Activated naive CD4-positive, alpha-beta T cell treated with anti-CD3 and anti-CD28 coated beads, Interleukin-2, amount 50 U/mL, for 24 hours (primary cell): Measurements from ENCODE around the gene CYP1B1.

Experiments
- H3K27ac Mint-ChIP-seq: one replicate; pipeline ENCODE4 v1.8.0; 2021; ENCODE audit warnings: mild to moderate bottlenecking, mixed read lengths
- H3K27me3 Mint-ChIP-seq: one replicate; pipeline ENCODE4 v1.8.0; 2021; ENCODE audit warnings: mixed read lengths
- H3K36me3 Mint-ChIP-seq: one replicate; pipeline ENCODE4 v1.8.0; 2021; ENCODE audit warnings: mixed read lengths
- H3K4me1 Mint-ChIP-seq: one replicate; pipeline ENCODE4 v1.8.0; 2021; ENCODE audit warnings: mixed read lengths
- H3K4me3 Mint-ChIP-seq: one replicate; pipeline ENCODE4 v1.8.0; 2021; ENCODE audit warnings: mild to moderate bottlenecking, mixed read lengths
- H3K9me3 Mint-ChIP-seq: one replicate; pipeline ENCODE4 v1.8.0; 2021; ENCODE audit warnings: mixed read lengths

The CYP1B1 gene

DNA sequence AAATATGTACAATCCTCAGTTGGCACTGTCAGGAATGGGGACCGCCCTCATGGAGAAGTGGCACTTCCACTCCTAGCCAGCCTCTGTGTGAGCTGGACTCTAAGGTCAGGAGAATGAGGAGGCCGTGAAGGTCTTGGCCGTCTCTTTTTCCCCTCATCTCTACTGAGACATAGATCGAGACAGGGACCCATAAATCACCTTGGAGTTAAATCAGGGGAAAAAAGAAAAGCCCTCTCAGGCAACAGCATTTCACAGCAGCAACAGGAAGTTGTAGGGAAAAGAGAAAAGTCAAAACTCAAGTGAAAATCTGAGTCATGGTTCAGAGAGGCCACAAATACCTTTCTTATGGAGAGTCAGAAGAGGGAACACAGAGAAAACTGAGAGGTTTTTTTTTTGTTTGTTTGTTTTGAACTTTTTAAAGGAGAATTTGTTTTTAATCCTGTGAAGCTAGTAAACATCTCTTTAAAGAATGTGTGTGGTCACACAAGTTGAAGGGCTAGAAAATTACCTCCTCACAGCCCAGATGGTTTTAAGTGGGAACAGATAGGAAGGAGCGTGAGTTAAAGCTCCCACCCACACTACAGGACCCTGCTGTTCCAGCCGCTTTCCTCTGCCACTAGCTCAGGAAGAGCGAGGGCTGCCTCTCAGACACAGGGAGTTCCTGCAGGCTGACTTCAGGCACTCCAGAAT is 30.6 kb upstream of the CYP1B1 start:
- Mint-ChIP-seq H3K27me3 (peaks cover 13% of the 10 kb centered on the region), H3K4me3 (no peak overlapping the region), H3K9me3 (no peaks in the 10 kb centered on the region), H3K27ac (peak overlapping the region; percentile 20), H3K36me3 (no peaks in the 10 kb centered on the region), H3K4me1 (no peaks in the 10 kb centered on the region)

DNA sequence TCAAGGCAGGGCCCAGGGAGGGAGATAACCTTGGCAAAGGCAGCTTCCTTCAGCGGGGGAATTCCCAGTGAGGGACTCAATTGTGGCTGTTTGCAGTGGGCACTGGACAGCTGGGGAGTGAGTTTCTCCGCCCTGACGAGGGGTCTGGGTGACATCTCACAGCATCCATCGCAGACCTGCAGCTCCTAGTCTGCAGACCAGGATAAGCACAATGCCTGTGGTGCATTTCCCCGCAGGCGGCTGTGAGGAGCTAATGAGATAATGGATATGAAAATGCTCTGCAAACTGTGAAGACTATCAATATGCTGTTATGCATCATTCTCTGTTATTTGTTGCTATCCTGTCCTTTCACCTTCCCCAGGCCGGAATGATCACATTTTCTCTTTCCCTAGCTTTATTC is 30.0 kb upstream of the CYP1B1 start:
- peaks cover 15% of the 10 kb centered on the region for H3K27me3 Mint-ChIP-seq
- no peaks in the 10 kb centered on the region for H3K36me3 Mint-ChIP-seq
- H3K4me3 Mint-ChIP-seq: no peak overlapping the region
- H3K9me3 Mint-ChIP-seq: no peaks in the 10 kb centered on the region
- H3K4me1 Mint-ChIP-seq: no peaks in the 10 kb centered on the region
- H3K27ac Mint-ChIP-seq: no peak overlapping the region

DNA sequence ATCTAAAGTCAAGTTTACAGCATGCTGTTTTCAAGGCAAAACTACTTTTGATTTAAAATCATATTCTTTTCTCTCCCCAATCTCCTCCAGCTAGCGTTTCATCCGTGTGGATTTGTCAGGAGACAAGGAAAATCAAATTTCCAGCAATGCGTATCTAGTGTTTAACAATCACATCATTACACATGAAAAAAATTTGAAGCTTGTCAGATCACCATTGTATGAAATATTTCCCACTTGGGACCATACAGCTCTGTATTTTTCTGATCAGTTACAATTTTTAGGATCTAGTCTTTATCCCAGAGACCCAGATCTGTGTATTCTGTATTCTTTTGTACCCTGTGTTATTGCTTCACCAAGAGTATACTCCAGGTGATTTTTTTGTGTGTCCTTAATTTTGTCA is 28.6 kb upstream of the CYP1B1 start:
- no peaks in the 10 kb centered on the region for H3K4me1 Mint-ChIP-seq
- H3K36me3 Mint-ChIP-seq: no peaks in the 10 kb centered on the region
- no peaks in the 10 kb centered on the region for H3K9me3 Mint-ChIP-seq
- H3K4me3 Mint-ChIP-seq: no peak overlapping the region
- H3K27me3 Mint-ChIP-seq: peaks cover 22% of the 10 kb centered on the region
- no peak overlapping the region for H3K27ac Mint-ChIP-seq

DNA sequence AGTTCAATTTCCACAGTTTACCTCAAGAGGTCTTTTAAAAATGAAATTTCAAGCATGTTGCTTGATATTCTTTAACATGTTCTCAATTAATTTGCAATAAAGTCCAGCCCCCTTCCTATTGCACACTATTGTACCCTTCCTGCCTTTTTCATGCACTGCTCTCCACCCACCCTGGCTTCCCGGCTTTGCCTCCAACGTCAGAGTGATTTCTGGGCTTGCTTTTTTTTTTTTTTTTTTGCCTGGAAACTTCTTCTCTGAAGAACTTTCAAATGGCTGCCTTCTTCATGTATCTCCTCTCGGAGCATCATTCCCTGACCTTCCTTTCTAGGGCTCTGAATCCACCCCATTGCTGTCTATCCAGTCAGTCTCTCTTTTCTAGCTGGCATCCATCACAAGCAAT is 24.4 kb upstream of the CYP1B1 start:
- Mint-ChIP-seq H3K27ac (no peak overlapping the region), H3K27me3 (peaks cover 49% of the 10 kb centered on the region), H3K9me3 (no peaks in the 10 kb centered on the region), H3K36me3 (no peaks in the 10 kb centered on the region), H3K4me3 (no peak overlapping the region), H3K4me1 (no peaks in the 10 kb centered on the region)

DNA sequence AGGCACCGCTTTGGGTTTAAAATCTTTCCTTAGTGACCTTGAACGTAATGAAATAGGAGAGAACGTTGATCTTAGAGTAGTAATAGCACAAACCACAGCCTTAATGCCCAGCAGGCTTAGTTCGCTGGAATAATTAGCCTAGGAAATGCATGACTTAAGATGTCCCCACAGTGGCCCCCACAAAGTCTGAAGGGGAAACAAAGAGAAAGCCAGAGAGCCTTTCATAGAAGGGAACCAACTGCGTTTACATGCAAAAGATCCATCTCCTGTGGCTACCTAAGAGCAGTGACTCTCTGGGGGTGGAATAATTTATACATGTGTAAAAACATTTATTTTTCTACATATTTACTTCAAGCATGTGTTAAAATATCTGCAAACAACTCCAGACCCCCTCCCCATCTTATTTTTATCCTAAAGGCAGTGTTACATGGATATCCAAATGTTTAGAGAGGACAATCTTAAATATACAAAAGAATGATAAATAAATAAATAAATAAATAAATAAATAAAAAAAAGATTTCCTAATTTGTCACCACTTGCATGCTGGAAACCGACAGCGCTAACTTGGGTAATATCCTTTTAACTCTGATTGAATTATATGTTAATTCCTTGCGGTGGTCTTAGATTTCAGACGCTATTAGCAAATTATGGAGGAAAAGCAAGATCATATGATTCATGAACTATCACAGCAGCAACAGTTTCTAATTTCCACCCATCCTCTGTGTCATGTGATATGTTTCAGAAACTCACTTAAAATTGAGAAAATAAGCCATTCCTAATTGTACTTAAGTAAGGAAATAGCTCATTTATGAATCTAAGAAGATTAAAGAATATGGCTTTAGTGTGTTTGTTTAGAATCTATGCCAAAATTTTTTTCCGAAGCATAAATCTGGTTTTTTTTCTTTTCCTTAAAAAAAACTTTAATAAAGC is 23.4 kb upstream of the CYP1B1 start:
- Mint-ChIP-seq H3K27me3 (peaks cover 50% of the 10 kb centered on the region), H3K27ac (no peak overlapping the region), H3K36me3 (no peaks in the 10 kb centered on the region), H3K4me1 (no peaks in the 10 kb centered on the region), H3K4me3 (no peak overlapping the region), H3K9me3 (no peaks in the 10 kb centered on the region)

DNA sequence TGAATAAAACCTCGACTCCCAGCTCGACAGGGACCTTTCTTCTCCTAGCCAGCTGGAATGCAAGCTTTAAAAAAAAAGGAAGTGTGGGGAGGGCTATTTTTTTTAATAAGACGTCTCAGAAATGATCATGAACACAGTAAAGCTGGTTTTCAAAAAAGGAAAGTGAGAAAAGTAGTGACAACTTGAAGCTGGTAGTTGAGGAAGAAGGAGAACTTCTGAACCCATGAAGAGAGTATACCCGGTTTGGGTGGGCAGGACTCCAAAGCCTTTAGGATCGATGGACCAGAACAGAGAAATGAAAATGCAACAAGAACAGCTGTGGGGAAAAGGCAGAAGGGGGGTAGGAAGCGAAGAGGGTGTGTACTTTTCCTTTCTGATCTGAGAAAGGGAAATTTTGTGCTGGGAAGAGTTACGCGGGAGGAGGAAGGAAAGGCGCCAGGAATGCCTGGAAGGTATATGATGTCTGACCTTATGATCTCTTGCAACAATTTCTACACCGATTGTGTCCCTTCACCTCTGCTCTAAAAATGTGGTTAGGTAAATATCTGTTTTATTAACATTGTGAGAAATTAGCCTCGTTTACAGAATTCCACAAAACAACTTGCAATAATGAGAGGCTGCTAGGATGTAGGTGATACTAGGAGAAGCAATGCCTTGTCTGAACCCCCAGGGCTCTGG is 22.6 kb upstream of the CYP1B1 start:
- Mint-ChIP-seq H3K27me3 (peaks cover 50% of the 10 kb centered on the region), H3K27ac (no peak overlapping the region), H3K4me1 (no peaks in the 10 kb centered on the region), H3K36me3 (no peaks in the 10 kb centered on the region), H3K4me3 (no peak overlapping the region), H3K9me3 (no peaks in the 10 kb centered on the region)

DNA sequence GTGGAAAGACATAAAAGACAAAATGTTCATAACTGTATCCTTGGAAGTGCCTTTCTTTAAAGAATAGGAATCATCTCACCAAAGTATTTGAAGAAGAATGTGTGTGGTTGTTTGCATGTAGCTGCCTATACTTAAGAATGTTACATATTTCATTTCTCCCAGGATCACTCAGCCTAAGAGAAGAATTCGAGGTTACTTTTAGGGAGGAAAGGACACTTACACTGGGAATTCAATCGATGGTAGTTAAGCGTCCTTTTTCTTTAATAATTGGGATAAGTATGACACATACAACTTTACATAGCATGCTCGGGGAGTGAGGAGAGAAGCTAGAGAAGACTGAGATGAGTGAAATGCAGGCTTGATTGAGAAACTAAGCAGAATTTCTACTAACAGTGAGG is 22.0 kb upstream of the CYP1B1 start:
- peaks cover 47% of the 10 kb centered on the region for H3K27me3 Mint-ChIP-seq
- no peaks in the 10 kb centered on the region for H3K4me1 Mint-ChIP-seq
- no peak overlapping the region for H3K4me3 Mint-ChIP-seq
- no peaks in the 10 kb centered on the region for H3K36me3 Mint-ChIP-seq
- no peak overlapping the region for H3K27ac Mint-ChIP-seq
- H3K9me3 Mint-ChIP-seq: no peaks in the 10 kb centered on the region

DNA sequence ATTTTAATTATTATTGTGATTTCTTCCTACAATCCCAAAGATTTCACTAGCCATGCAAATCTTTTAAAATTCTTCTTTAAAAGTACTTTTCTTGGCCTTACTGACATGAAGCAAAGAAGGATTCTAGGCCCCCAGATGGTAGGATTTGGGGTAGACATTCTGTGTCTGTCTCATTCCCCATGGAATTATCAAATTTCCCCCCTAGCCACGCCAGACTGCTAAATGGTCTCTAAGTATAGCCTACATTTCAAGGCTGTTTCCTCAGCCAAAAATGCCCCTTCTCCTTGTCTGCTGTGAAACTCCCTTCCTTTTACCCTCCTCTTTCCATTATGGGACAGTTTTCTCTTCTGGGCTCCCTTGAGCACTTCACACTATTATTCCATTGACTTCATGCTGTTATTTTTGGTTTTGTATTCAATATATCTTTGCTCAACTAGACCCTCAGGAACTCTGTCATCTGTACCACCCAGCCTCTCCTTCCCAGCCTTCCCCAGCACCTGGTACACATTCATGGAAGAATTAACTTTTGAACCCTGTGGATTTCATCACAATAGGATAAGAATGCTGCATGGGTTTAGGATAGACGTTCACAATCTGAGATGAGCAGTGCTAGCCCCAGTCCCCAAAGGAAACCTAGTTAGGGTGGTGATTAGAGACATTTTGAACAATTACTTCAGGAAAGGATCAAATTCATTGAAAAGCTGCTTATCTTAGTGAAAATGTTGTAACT is 21.5 kb upstream of the CYP1B1 start:
- Mint-ChIP-seq H3K27me3 (peaks cover 47% of the 10 kb centered on the region), H3K9me3 (no peaks in the 10 kb centered on the region), H3K4me1 (no peaks in the 10 kb centered on the region), H3K4me3 (no peak overlapping the region), H3K27ac (no peak overlapping the region), H3K36me3 (no peaks in the 10 kb centered on the region)

DNA sequence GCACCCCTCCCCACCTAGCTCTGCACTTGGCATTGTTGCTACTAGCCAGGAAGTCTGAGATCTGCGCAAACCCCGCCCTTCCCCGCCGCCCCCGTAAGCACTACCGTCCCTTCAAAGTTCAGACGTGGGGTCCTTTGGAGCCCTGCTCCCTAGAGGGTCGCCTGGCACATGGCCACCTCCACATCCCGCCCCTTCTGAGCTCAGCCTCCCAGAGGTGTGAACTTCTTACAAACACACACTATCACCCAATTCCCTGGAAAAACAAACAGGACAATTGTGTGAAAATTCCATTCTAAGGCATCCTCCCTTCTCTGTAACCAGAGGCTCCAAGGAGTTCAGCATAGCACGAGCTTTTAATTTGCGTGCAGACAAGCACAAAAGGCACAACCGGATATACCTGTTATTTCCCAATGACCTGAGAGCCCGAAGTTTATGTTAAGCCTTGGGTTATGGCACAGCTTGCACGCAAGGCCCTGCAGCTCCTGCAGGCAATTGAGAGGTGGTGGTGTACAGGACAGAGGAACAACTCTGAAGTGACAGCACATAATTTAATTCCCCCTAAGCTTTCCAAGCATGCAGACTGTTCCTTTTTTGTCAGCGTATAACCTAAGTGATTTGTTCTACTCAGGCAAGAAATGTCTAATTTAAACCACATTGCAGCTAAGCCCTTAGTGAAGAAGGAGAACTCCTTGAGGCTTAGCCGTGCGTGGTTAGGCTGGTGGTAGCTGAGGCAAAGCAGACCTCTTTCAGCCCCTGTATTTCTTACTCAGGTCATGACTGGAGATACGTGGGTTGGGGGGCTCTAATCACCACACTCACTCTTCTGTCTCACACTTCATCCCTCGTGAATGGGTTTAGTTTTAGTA is 20.3 kb upstream of the CYP1B1 start:
- Mint-ChIP-seq H3K4me3 (no peak overlapping the region), H3K27me3 (peaks cover 43% of the 10 kb centered on the region), H3K4me1 (no peaks in the 10 kb centered on the region)

DNA sequence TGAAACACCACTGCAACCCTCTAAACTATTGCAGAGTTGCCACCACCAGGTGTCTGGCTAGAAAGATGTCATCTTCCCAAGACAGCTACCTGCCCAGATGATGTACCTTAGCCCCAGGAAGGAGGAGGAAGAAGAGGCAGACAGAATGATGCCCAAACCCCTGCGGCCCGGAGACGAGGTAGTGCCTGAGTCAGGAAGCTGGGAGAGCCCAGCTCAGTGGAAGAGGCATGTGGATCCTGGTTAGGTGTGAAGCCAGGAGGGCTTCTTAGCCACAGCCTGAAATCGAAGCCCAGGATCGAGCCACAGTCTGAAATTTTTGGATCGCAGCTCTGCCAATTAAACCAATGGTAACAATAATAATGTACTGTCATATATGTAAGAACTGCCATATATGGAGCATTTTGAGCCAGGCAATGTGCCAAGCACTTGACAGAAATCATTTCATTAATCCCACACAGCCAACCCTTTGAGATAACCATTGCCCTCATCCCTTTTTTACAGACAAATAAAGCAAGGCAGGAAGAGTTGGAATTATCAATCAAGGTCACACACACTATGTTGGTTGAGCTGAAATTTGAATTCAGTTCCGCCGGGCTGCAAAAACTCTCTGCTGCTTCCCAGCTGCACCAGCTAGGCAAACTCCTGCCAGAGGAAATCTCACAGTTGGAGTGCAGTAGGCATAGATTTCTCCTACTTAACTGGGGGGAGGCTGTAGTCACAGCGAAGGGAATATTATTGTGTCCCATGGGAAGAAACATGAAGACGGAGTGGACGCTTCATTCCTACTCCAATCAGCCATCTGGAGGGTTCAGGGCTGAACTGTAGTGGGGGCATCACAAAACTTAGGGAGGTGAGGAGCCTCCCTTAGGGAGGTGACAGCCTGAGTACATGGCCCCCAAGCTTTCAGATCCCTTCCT is 19.4 kb upstream of the CYP1B1 start:
- no peak overlapping the region for H3K27ac Mint-ChIP-seq
- peaks cover 37% of the 10 kb centered on the region for H3K27me3 Mint-ChIP-seq
- H3K4me3 Mint-ChIP-seq: no peak overlapping the region
- H3K4me1 Mint-ChIP-seq: no peaks in the 10 kb centered on the region
- no peaks in the 10 kb centered on the region for H3K9me3 Mint-ChIP-seq
- no peaks in the 10 kb centered on the region for H3K36me3 Mint-ChIP-seq

More for the DNA sequence above, 20.3 kb upstream of the CYP1B1 start:
- Mint-ChIP-seq H3K27ac (no peak overlapping the region), H3K9me3 (no peaks in the 10 kb centered on the region), H3K36me3 (no peaks in the 10 kb centered on the region)

DNA sequence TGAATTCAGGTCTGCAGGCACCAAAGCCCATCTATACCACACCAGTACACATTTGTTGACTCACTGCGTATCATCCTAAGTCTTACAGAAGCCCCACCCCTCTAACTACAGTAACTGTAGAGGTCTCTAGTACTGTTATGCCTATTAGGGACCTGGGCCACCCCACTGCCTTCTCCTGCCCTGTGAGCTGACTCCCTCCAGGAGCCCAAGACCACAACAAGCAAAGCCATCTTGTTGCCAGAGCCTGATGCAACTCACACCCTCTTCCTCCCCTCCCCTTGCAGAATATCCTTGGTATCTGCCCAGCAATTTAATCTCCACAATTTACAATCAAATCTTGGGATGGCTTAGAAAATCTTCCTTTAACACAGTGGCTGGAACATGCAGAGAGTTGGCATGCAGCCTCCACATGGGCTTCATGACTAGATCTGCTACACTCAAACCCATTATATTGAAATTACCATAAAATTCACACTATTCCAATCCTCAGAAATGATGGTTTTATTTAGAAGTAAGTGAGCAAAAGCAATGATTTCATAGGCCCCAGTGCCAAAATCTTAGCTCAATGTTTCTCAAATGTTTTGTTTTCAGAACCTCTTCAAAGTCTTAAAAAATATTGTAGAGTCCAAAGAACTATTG is 17.7 kb upstream of the CYP1B1 start:
- Mint-ChIP-seq H3K9me3 (no peaks in the 10 kb centered on the region), H3K27ac (no peak overlapping the region), H3K4me1 (no peaks in the 10 kb centered on the region), H3K27me3 (peaks cover 29% of the 10 kb centered on the region), H3K36me3 (no peaks in the 10 kb centered on the region), H3K4me3 (no peak overlapping the region)

DNA sequence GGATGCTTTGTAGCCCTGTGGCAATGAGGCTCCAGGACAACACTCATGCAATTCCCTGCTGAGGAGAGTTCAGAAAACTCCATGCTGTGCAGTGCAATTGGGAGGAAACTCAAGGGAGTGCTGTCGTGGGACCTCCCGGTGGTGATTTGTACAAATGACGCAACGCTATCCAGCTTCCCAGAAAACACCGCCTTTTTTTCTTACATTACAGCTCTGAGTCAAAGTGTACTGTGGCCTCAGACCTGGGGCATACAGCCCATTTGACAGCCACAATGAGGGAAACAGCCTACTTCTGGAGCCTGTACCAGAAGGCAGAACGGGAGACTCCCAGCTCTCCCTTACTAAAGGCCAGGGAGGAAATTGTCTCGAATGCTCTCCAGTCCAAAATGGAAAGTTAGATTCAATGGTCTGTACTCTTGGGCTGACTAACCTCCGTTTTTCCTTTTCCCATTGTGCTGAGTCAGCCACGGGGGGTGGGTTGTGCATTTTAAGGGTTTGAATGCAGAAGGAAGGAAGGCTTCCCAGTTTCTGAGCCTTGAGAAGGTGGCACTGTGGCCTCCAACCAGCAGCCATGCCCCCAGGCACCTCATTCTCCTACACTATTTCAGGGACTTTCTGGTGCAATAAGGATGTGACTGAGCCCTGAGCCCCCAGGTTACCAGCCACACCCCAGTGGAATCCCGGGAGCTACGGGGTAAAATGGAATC is 16.4 kb upstream of the CYP1B1 start:
- Mint-ChIP-seq H3K4me1 (no peaks in the 10 kb centered on the region), H3K9me3 (no peaks in the 10 kb centered on the region), H3K27ac (no peak overlapping the region), H3K4me3 (no peak overlapping the region), H3K36me3 (no peaks in the 10 kb centered on the region), H3K27me3 (peaks cover 16% of the 10 kb centered on the region)

DNA sequence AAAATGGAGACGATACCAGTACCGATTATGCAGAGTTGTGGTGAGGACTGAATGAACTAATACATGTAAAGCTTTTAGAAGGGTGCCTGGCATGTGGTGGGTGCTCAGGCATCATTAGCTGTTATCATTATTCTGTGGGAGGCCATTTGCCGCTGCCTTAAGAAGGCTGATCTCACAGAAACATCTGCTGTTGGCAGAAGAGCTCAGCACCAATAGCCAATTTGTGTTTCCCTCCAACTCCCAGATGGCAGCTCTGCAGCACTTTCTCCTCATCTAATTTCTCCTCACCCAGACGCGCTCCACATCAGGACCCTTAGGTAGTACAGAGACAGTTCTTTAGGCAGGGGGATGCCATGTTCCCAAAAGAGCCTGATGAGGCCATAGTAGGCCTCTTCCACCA is 15.8 kb upstream of the CYP1B1 start:
- H3K4me3 Mint-ChIP-seq: no peak overlapping the region
- H3K27ac Mint-ChIP-seq: no peak overlapping the region
- H3K4me1 Mint-ChIP-seq: no peaks in the 10 kb centered on the region
- no peaks in the 10 kb centered on the region for H3K36me3 Mint-ChIP-seq
- H3K9me3 Mint-ChIP-seq: no peaks in the 10 kb centered on the region
- H3K27me3 Mint-ChIP-seq: peaks cover 13% of the 10 kb centered on the region
